ENCODE results near the gene LCE3B.
A peak's percentile ranks its signal among the peaks of the same experiment; 100 is the strongest.
"Not testable (repeated sequence)": the region's sequence is repeated elsewhere in the genome, so short reads cannot be mapped to it uniquely, and the experiment has no call there.

LCE3B gene

DNA sequence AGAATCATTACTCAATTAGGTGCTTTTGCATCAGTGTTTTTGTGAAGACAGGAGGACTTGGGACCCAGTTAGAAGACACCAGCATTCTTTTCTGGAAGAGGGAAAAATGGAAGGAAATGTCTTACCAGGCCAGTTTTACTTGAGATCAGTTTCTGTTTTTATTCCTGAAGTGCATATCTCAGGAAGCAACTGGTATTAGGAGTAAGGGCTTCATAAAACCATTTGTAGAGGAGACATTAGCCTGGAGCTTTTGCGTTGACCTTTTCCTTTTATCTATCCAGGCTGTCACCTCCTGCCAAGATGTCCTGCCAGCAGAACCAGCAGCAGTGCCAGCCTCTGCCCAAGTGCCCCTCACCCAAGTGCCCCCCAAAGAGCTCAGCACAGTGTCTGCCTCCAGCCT lies at the start of gene LCE3B:
TSS of gene LCE3B (plus strand) at position 301 of the 400 bp plus-strand sequence. CDS start at position 301, 0 bp downstream.
- no peak for DNase-seq

- DNase-seq = no peak
Observed at GRCh38 chr1:152565115-152565514, 48.5 kb upstream of the LCE3B start.

GRCh38 chr1:152565535-152566215 lies 47.9 kb upstream of the LCE3B start:
- DNase-seq = no peak

- DNase-seq = no peak
Observed at GRCh38 chr1:152566681-152567080, 46.9 kb upstream of the LCE3B start, which contains the start of gene LCE3E. Gene LCE3E (minus strand): TSS chr1:152566780. CDS start chr1:152566208, 572 bp downstream.

- DNase-seq = no peak
Observed at GRCh38 chr1:152577168-152577567, 36.4 kb upstream of the LCE3B start.

DNA sequence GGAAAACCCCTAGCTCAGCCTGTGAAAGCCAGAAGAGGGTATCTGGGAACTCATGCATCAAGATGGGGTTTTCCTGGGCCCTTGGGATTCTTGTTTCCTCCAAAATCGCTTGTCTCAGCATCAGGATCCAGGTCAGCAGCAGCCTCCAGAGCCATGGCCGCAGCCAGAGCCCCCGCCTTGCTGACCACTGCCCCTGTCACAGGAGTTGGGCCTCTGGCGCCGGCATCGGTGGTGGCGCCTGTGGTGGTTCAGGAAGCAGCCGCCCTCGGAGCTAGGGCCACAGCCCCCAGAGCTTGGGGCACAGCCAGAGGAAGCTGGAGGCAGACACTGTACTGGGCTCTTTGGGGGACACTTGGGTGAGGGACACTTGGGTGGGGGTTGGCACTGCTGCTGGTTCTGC lies 34.1 kb upstream of the LCE3B start:
- DNase-seq = not testable (repeated sequence)

GRCh38 chr1:152580433-152580832 lies 33.2 kb upstream of the LCE3B start, which contains the start of gene LCE3D:
Gene LCE3D (minus strand): TSS chr1:152580516. CDS start chr1:152579936, 580 bp downstream.
- DNase-seq = no peak

DNA sequence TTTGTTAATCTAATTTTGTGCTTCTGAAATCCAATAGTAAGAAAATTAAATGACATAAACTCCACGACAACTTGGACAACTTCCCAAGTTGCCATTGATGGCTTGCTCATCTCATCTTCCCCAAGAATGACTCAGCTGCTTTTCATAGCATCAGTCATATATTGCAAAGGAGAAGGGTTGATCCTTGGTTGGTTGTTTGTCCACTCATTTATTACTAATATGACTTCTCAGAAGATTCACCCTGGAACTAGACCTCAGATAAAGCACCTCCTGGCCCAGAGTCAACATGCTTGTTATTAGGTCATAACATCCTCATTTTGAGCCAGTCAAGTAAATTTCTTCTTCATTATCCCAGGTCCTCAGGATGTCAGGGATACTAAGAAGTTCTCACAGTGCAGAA lies 31.0 kb upstream of the LCE3B start:
- no peak for DNase-seq

DNA sequence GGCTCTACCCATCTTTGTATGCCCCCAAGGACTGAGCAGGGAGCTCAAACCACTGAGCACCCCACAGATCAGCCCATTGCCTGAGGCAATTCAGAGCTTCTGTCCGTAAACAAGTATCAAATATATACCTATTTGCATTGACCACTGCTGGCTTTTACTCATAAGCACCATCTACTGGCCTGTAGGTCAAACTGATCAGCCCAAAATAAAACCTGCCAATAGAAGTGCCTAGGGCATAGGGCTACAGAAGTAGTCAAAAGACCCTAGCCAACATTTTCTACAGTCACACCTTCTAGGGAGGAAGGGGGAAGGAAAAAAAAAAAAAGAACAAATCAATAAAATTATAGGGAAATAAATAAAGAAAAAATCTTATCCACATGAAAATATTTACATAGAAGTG lies 28.0 kb upstream of the LCE3B start:
- DNase-seq = peak; percentile 5

DNA sequence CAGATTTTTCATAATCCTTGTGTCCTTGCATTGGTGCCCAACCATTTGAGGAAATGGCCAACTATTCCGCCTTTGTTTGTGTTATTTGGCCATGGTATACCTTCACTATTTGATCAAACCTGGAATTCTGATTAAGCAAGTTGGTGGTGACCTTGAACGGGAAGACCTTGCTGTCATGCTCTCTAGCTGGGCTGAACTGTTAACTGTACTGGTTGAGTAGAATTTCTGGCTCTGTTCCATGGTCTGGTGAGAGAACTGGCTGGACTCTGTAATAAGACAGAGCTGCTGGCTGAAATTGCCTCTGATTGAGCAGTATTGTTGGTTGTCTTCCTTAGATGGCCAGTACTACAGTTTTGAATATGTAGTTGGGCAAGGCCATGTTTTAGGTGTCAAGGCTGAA lies 16.6 kb upstream of the LCE3B start:
- no peak for DNase-seq

- DNase-seq = no peak
Observed at GRCh38 chr1:152599934-152600333, 13.7 kb upstream of the LCE3B start, which contains the start of gene LCE3C. Gene LCE3C (plus strand): TSS chr1:152600234. CDS start chr1:152600732, 498 bp downstream.

DNA sequence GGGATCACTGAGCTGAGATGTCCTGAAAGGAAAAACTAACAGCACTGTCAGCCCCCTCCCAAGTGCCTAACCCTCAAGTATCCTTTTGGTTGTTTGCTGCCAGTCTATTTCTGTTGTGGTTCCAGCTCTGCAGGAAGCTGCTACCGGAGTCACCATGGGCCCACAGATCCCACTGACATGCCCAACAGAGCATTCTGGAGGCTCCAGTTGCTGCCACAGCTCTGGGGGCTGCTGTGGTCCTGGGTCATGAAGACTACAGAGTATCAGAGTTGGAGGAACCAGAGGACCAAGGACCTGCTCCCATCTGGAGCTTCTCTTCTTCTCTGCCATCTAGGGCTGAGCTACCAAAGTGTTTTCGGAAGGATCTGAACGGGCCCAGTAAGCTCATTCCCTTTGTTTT lies 8.4 kb downstream of the LCE3B start:
- DNase-seq = no peak

GRCh38 chr1:152622803-152623202 lies 9.2 kb downstream of the LCE3B start, which contains the start of gene LCE3A:
Gene LCE3A (minus strand): TSS chr1:152623103. CDS start chr1:152623103, 0 bp downstream.
- peak; percentile 27 for DNase-seq

GRCh38 chr1:152623203-152623844 lies 9.7 kb downstream of the LCE3B start:
- peak; percentile 37 for DNase-seq

DNA sequence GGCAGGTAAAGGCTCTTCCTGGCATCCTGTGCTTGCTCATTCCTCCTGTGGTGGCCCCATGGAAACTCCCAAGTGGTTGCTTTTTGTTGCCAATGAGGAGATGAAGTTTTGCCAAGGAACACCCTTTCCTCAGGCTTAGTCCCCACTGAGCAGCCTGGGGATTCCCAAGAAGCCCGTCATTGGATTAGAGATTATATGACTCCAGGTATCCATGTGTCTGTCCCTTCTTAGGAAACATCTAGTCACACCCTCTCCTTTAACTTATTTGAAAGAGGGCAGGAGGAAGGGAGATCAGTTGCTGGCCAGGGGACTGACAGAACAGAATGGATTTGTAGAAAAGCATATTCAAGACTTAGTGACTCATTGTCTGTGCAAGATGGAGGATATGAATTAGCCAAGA lies 13.1 kb downstream of the LCE3B start:
- DNase-seq = no peak

- DNase-seq = no peak
Observed at GRCh38 chr1:152630596-152630995, 17.0 kb downstream of the LCE3B start.

DNA sequence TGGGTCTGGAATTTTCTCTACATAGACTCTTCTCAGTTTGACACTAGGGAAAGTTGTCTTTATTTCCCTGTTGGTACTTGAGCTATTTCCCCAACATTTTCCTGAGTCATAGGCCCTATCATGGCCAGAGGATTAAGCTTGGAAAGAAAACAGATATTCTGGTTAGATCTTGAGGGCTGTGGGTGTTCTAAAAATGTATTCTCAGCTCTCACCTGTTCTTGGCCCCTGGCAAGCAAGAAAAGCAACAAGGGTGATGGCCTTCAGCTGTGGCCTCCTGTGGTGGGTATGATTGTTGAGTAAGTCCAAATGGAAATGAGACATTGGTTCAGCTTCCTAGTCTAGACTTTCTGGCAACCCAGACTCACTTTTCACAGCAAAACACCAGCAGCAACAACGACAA lies 26.7 kb downstream of the LCE3B start:
- no peak for DNase-seq

DNA sequence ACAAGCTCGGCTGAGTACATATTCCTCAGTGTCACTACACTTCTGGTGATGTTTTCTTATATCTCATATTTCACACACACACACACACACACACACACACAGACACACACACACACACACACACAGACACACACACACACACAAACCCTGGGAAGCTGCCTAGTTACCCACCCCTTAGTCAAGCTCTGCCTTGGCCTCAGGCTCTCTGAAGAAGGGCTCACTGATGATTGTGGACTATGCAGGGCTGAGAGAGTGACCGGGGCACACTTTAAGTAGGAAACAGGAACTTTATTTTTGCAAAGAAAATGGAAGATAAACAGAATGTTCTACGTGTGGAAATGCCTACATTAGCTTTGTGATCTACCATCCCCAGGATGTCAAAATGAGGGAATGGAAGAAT lies 30.3 kb downstream of the LCE3B start:
- DNase-seq = no peak

DNA sequence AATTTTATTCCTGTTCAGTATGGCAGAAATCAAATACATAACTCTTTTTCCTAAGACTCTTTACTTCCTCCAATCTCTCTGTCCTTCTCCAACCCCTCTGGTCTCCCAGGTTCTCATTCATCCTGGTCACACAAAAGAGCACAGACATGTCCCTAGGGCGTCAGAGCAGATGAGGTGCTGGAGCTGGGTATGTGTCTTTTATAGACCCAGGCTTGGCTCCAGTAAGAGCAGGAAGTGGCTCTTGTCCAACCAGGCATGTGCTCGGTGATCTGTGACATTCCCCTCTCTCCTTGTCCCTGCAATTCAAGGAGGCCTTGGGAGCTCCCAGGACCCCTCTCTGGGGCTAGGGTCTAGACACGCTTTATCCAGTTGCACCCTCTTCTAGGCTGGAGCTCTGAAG lies 31.5 kb downstream of the LCE3B start:
- DNase-seq = no peak

DNA sequence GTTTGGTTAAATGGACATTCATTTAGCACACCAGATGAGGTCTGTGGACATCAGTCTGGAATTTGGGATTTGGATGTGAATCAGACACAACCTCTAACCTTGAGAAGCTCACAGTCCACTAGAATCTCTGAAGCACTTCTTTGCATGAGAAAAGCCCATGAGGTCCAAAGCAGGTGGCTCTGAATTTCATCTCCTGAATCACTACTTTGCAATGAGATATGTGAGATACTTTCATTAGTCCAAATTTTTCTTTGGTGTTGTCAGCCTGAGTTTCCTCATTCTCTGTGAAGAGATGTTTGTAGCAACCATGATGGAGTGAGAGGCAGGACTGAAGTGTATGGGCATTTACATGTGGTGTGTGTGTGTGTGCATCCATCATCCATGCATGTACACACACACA lies 33.0 kb downstream of the LCE3B start:
- no peak for DNase-seq

- DNase-seq = peak; percentile 79
Observed at GRCh38 chr1:152654110-152654509, 40.5 kb downstream of the LCE3B start.

- no peak for DNase-seq
Observed at GRCh38 chr1:152656459-152656858, 42.8 kb downstream of the LCE3B start.

GRCh38 chr1:152657677-152658076 lies 44.1 kb downstream of the LCE3B start:
- no peak for DNase-seq

- no peak for DNase-seq
Observed at GRCh38 chr1:152658649-152659048, 45.0 kb downstream of the LCE3B start.
